SK-N-DZ (cell line): ENCODE results near the gene NCAPD3.
"Not testable (repeated sequence)": the region's sequence is repeated elsewhere in the genome, so short reads cannot be mapped to it uniquely, and the experiment has no call there.

Source experiments
- DNase-seq: peaks from one replicate; pipeline ENCODE4 v3.0.0-alpha.2; 2015; ENCODE audit warnings: low spot score

Gene NCAPD3

DNA sequence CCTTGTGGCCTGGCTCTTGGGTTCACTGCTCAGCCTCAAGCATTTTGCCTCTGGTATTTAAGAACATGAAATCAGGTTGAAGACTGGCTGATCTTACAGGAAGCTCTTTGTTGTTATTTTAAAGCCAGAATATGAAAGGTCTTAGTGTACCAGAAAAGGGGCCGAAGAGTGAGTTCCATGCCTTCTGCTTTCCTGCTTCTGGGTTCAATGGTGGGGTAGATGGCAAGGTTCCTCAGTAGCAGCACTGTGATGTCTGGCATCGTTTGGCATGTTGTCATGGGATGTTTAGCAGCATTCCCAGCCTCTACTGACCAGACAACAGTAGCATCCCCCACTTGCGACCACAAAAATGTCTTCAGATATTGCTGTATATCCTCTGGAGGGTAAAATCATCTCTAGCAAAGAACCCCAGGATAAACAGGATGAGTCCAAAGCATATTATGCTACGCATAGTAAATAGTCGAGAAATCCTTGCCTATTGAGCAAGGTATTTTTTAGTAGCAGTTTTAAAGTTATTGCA, 3.1 kb upstream of the NCAPD3 start:
- no peak for DNase-seq

DNA sequence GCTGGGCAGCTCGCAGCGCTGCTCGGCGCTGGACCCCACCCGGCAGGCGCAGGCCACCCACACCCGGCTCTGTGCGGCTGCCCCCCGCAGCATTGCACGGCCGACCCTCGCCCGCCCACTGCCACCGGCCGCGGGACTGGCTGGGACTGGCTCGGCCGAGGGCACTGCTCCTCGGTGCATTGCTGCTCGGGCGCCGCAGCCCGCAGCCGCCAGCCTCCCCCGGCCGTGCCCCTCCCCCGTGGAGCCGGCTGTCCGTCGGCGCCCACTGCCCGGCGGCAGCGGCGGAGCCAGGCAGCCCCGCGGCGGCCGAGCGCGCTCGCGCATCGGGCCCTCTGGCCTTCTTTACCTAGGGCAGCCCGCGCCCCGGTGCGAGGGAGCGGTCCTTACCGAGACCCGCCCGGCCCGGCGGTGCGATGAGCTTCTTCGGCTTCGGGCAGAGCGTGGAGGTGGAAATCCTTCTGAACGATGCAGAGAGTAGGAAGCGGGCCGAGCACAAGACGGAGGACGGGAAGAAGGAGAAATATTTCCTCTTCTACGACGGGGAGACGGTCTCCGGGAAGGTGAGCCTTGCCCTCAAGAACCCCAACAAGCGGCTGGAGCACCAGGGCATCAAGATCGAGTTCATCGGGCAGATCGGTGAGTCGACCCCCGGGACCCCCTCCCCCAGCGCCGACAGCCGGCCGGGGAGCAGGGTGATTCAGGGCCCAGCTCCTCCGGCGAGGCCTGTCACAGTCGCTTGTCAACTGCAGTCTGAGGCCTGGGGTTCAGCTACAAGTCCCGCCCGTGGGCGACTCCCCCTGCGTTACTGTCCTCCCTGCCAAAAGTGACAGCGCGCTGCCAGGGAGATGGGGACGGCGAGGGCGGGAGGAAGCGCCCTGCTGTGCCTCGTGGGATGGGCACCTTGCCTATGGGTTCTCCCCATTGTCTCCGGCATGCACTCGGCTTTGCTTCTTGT, 1.2 kb upstream of the NCAPD3 start:
- DNase-seq: peak; percentile 7

GRCh38 chr11:134223121-134223520, 646 bp downstream of the NCAPD3 start:
- no peak for DNase-seq

GRCh38 chr11:134216816-134217215, 7.0 kb downstream of the NCAPD3 start:
- no peak for DNase-seq

DNA sequence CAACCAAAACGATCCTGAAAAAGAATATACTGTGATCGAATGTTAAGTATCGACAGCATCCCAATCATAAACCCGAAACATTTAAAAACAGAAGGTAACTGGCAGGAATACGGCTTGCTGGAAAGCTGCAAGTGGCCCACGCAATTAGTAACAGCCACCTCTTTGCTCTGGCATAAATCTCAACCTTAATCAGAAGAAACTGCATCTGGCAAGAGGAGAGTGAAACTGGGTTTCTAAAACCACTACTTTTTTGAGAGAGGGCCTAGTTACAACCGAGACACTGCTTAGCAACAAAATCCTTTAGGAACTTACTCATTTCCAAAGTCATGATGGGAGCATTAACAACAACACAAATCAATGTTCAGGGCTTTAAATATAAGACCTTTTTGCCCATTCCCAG, 7.9 kb downstream of the NCAPD3 start:
- DNase-seq: no peak

DNA sequence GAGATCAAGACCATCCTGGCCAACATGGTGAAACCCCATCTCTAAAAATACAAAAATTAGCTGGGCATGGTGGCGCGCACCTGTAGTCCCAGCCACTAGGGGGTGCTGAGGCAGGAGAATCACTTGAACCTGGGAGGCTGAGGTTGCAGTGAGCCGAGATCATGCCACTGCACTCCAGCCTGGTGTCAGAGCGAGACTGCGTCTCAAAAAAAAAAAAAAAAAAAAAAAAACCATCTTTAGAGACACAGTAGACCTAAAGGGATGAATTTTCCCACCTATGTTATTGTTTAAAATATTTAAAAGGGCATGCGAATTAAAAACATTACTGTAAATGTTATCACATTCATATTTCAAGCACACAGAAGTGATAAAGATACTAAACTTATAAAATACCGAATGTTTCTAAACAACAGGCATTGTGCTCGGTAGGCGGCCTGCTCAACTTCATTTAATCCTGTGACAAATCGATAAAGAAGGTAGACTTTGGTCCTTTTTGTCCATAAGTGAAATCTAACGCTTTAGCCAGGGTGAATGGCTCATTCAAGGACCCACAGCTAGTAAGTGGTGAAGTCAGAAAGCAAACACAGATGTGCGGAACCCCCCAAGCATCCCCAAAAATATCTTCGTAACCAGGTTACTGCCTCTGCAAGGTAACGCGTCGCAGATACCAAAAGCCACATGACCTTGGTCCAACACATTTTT, 16.1 kb downstream of the NCAPD3 start:
- no peak for DNase-seq

GRCh38 chr11:134206185-134206584, 17.6 kb downstream of the NCAPD3 start:
- no peak for DNase-seq

GRCh38 chr11:134205729-134206128, 18.0 kb downstream of the NCAPD3 start:
- no peak for DNase-seq

DNA sequence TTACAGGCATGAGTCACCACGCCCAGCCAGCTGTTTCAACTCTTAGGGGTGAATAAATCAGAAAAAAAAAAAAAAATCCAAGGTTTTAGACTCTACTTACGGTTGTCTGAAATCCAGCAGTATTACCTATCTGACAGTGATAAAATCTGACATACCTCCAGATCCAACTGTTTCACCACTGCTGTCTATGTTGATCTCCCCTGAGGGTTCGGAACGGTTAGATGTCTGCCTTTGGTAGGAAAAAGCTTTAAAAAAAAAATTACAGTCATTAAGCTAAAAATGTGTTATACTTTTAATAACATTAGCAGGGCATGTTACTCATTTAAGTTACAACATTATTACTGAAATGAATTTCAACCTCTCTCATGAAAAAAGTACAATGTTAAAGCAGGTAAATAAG, 21.1 kb downstream of the NCAPD3 start:
- DNase-seq: no peak

DNA sequence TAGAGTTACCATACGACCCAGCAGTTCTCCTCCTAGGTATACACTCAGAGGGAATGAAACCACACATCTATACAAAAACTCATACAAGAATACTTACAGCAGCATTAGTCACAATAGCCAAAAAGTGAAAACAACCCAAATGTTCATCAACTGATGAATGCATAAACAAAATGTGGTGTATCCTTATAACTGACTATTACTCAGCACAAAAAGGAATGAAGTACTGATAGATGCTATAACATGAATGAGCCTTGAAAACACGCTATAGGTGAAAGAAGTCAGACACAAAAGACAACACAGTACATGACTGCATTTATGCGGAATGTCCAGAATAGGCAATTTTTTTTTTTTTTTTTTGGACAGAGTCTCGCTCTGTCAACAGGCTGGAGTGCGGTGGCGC, 23.1 kb downstream of the NCAPD3 start:
- DNase-seq: no peak

DNA sequence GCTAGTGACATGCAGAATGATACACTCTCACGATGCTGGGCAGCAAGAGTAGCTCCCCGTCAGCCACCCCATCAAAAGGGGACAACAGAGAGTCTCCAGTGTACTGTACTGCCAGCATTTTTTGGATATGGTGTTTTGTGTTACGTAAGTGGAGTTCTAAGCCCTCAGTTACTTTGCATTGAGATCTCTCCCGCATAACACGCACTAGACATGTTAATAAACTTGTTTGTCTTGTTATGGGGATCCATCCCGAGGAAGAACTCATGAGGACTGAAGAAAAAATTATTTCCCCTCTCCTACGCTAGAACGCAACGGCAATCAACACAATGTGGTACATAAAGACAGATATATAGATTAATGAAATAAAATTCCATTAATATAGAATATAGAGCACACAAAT, 24.2 kb downstream of the NCAPD3 start:
- no peak for DNase-seq

- DNase-seq: no peak
Measured at GRCh38 chr11:134196756-134197155, 27.0 kb downstream of the NCAPD3 start.

DNA sequence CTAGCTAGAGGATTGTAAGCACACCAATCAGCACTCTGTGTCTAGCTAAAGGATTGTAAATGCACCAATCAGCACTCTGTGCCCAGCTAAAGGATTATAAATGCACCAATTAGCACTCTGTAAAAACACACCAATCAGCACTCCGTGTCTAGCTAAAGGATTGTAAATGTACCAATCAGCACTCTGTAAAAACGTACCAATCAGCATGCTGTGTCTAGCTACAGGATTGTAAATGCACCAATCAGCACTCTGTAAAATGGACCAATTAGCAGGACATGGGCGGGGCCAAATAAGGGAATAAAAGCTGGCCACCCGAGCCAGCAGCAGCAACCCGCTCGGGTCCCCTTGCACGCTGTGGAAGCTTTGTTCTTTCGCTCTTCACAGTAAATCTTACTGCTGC, 35.7 kb downstream of the NCAPD3 start:
- DNase-seq: not testable (repeated sequence)

DNA sequence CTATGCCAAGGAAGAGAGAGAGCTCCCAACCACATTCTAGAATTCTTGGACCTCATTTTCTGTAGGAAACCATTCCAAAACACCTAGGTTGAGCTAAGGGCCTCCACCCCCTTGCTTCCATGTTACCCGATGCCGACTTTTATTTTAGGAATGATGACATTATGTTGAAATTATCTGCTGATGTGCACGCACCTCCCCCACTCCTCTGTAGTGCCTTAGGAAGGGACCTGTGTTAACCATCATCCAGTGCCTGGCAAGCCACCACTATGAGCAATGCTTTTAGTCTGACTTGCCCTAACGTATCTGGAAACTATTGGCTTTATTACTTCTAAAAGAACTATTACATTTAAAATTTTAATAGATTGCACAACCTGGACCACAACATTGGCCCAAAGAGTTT, 42.1 kb downstream of the NCAPD3 start:
- no peak for DNase-seq

- no peak for DNase-seq
Measured at GRCh38 chr11:134178032-134178674, 45.6 kb downstream of the NCAPD3 start.

DNA sequence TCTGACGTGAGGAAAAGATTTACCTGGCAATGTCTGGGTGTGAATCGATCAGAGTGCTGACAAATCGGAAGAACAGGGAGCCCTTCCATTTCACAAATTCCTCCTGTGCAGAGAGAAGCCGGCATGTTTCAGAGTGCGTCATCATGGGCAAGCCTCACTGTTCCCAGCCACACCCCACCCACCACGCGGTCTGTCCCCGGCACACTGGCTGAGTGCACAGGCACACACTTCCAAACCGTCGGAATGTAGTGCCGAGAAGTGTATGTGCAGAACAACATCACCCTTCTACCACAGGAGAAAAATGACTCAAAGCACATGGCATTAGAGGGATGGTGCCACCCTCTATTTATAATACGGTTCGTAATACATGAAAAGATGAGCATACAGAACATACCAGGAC, 47.5 kb downstream of the NCAPD3 start:
- no peak for DNase-seq

DNA sequence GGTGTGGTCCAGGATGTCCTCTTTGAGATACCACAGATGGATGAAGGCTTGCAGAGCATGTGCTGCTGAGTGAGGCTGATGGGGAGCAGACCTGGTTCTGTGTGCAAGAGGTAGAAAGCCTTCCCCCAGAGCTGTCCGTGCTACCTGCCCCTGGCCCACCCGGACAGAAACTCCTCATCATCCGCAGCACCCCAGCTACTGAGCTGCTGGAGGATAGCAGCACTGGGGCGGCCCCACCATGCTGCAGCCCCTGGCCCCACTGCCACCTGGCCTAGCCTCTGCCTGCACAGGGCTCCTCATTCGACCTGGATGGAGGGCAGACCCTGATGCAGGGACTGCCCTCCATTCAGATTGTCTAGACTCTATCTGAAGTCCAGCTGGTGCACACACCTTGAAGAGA, 50.5 kb downstream of the NCAPD3 start:
- no peak for DNase-seq

- DNase-seq: no peak
Measured at GRCh38 chr11:134171951-134172350, 51.8 kb downstream of the NCAPD3 start.

- no peak for DNase-seq
Measured at GRCh38 chr11:134170919-134171281, 52.9 kb downstream of the NCAPD3 start.

DNA sequence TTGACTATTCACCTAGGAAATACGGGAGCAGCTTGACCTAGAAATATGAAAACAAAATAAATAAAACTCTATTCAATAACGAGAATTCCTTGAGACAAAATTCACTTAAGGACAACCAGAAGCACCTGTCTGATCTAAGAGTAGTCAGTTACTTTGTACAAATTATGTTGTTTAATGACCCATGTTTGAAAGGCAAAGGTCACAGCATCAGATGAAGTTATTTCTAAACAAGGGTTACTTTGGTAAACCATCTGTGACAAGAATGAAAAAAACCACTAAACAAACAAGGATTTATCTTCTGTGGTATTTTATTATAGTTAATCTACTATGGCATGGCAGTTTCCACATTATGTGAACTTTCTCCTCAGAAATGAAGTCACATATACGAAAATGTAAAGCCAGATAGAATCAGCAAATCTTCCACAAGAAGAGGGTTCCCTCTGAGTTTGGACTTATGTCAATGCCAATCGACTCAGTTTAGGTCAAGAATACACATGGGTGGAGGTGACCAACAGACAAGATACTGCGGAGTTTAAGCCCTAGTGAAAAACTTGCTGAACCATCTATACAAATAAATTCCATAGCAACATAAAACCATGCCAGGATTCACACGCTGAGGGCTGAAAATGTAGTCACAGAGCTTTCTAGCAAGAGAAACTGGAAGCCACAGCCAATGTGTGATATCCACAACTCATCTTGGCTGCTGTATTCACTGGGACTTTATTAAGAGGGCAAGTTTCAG, 53.4 kb downstream of the NCAPD3 start:
- DNase-seq: no peak
